Tibial artery (tissue), 4 donors: ENCODE results near the gene TIE1.

Experiments
- DNase-seq, 2 donors: peaks; one replicate each; pipeline ENCODE4 v3.0.0-alpha.2; 2019
- H3K27ac ChIP-seq, 2 donors: fragments of 200-600 bp; sonication (generic) in 1 of 2; 1 replicate in 1 of 2; 2 replicates in 1 of 2; pipeline ENCODE4 v1.5.1; 2018 to 2019; ENCODE audit warnings: mild to moderate bottlenecking in 1 of 2
- H3K27me3 ChIP-seq, 2 donors: fragments of 200-600 bp; sonication (generic) in 1 of 2; one replicate each; pipeline versions ENCODE4 v1.5.1 to v1.6.0; 2016 to 2019
- H3K36me3 ChIP-seq, 3 donors: fragments of 200-600 bp; sonication (generic) in 2 of 3; one replicate each; pipeline ENCODE4 v1.5.1; 2016 to 2019; ENCODE audit warnings: mild to moderate bottlenecking in 2 of 3
- H3K4me1 ChIP-seq, 4 donors: fragments of 200-600 bp; sonication (generic) in 2 of 4; 1 replicate in 3 of 4; 2 replicates in 1 of 4; pipeline ENCODE4 v1.5.1; 2016 to 2019
- H3K4me3 ChIP-seq, 2 donors: fragments of 200-600 bp; sonication (generic) in 1 of 2; 1 replicate in 1 of 2; 2 replicates in 1 of 2; pipeline ENCODE4 v1.5.1; 2018 to 2019; ENCODE audit warnings: mild to moderate bottlenecking in 2 of 2
- H3K9me3 ChIP-seq, 3 donors: fragments of 200-600 bp; sonication (generic) in 1 of 3; one replicate each; pipeline ENCODE4 v1.5.1; 2016 to 2019
- intact Hi-C: fragments of 100-400 bp; cut with DNase I; formaldehyde crosslinking; loops from one replicate; pipeline ENCODE4 v1.15.0; 2023; ENCODE audit warnings: low total_unique reads
- TF ChIP-seq, protein P1 (sequence below), 2 experiments: fragments of 200-600 bp in 1 of 2; fragments of 450-650 bp in 1 of 2; IDR thresholded peaks; one replicate each; pipeline ENCODE4 v1.5.1; 2017 to 2019; ENCODE audit warnings: antibody characterized with exemption in 2 of 2, mild to moderate bottlenecking in 1 of 2, moderate library complexity in 1 of 2

The TIE1 gene

GRCh38 chr1:43363283-43363934 is 62.6 kb downstream of the TIE1 start:
- no peak for DNase-seq
- Histone ChIP-seq H3K4me3 (no peak overlapping the region), H3K9me3 (no peaks in the 10 kb centered on the region), H3K27ac (no peak overlapping the region), H3K4me1 (peaks cover 0 to 28% (median 23%) of the 10 kb centered on the region in 4 donors), H3K27me3 (no peaks in the 10 kb centered on the region), H3K36me3 (peaks cover 29 to 55% (median 37%) of the 10 kb centered on the region in 3 donors)
- TF ChIP-seq, protein P1, sequence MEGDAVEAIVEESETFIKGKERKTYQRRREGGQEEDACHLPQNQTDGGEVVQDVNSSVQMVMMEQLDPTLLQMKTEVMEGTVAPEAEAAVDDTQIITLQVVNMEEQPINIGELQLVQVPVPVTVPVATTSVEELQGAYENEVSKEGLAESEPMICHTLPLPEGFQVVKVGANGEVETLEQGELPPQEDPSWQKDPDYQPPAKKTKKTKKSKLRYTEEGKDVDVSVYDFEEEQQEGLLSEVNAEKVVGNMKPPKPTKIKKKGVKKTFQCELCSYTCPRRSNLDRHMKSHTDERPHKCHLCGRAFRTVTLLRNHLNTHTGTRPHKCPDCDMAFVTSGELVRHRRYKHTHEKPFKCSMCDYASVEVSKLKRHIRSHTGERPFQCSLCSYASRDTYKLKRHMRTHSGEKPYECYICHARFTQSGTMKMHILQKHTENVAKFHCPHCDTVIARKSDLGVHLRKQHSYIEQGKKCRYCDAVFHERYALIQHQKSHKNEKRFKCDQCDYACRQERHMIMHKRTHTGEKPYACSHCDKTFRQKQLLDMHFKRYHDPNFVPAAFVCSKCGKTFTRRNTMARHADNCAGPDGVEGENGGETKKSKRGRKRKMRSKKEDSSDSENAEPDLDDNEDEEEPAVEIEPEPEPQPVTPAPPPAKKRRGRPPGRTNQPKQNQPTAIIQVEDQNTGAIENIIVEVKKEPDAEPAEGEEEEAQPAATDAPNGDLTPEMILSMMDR (IDR thresholded peaks at IDR 0.05), result no peak
- intact Hi-C loops, result loop anchor here (10.0 kb wide), 1 partner anchor 189 kb away; the partner anchor contains the start of genes CFAP57 and EBNA1BP2

DNA sequence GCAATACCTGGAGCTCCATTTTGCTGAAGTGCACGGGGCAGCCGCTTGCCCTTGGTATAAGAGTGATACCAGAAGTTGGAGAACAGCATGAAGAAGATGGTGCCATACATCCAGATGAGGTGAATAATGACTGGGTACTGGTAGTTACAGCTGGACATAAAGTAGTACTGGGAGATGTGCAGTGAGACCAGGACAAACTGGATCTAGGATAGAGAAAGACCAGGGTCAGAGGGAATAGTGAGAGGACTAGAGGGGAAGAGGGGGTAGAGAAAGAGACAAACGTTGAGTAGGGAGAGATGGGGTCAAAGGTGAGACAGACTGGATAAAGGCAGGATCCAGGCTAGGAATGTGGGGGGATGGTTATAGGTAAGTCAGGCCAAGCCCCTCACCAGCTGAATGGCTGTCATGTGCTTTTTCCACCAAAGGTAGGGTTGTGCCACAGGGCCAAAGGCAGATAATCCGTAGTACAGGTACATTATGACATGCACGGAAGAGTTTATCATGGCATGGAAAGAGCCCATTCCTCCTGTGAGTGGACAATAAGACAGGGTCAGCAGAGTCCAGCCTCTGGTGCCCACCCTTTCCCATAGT is 63.2 kb downstream of the TIE1 start:
- DNase-seq, result no peak
- intact Hi-C loops, result loop anchor here (10.0 kb wide), 1 partner anchor 189 kb away; the partner anchor contains the start of genes CFAP57 and EBNA1BP2
- Histone ChIP-seq H3K9me3 (no peaks in the 10 kb centered on the region), H3K4me1 (peaks cover 0 to 30% (median 26%) of the 10 kb centered on the region in 4 donors), H3K36me3 (peaks cover 29 to 55% (median 37%) of the 10 kb centered on the region in 3 donors), H3K27me3 (no peaks in the 10 kb centered on the region), H3K27ac (no peak overlapping the region), H3K4me3 (no peak overlapping the region)
- TF ChIP-seq, protein P1 (IDR thresholded peaks at IDR 0.05), result no peak

GRCh38 chr1:43365678-43366077 is 64.9 kb downstream of the TIE1 start:
- intact Hi-C loops, result loop anchor here (10.0 kb wide), 1 partner anchor 191 kb away; the partner anchor contains the start of genes CFAP57 and EBNA1BP2
- no peak overlapping the region for H3K4me3 ChIP-seq

DNA sequence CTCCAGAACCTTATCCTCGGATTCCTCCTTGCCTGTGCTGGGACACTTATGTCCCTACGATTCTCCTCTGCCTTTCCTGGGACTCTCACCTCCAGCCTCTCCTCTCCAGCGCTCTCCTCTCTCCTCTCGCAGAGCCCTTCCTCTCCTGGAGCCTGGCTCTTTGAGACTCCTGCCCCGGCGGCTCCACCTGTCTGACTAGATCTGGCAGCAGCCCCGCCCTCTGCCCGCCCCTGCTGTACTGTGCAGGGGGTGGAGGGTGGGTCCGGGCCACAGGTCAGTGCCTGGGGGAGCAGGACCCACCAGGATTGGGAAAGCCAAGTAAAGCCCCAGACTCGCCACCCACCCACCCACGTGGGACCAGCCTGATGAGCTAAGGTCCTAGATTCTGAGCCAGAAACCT is 65.4 kb downstream of the TIE1 start:
- Histone ChIP-seq H3K27me3 (no peaks in the 10 kb centered on the region), H3K4me3 (peak overlapping the region in 1 of 2 donors; percentile 96), H3K36me3 (peaks cover 29 to 47% (median 35%) of the 10 kb centered on the region in 3 donors), H3K4me1 (peaks cover 0 to 32% (median 27%) of the 10 kb centered on the region in 4 donors), H3K9me3 (no peaks in the 10 kb centered on the region), H3K27ac (peak overlapping the region; percentile 93 to 97)
- peak in 1 of 2 donors; percentile 24 for DNase-seq
- intact Hi-C loops, result loop anchor here (10.0 kb wide), 1 partner anchor 191 kb away; the partner anchor contains the start of genes CFAP57 and EBNA1BP2
- TF ChIP-seq, protein P1 (IDR thresholded peaks at IDR 0.05), result no peak

More at GRCh38 chr1:43365678-43366077, 64.9 kb downstream of the TIE1 start:
- Histone ChIP-seq H3K27me3 (no peaks in the 10 kb centered on the region), H3K4me1 (peaks cover 0 to 32% (median 27%) of the 10 kb centered on the region in 4 donors), H3K9me3 (no peaks in the 10 kb centered on the region), H3K36me3 (peaks cover 29 to 52% (median 37%) of the 10 kb centered on the region in 3 donors), H3K27ac (peak overlapping the region in 1 of 2 donors; percentile 93)
- TF ChIP-seq, protein P1 (IDR thresholded peaks at IDR 0.05), result no peak
- no peak for DNase-seq

DNA sequence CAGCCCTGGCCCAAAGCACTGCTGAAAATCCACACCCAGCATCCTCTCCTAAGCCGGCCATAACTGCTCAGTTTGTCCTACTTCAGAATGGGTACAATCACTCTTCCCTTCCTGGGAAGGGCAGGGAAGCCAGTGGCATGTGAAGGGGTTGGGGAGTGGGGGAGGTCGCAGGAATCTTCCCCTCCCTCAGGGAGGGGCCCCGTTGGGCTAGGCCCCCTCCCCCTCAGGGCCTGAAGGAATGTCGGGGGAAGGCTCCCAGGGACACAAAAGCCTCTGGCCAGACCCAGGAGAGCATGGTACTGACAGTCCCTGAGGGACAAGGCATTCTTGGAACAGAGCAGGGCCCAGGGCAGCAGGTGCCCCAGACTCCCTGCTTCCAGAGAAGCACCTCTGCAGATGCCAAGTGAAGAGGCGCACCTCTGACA is 65.8 kb downstream of the TIE1 start:
- intact Hi-C loops, result loop anchor here (10.0 kb wide), 1 partner anchor 192 kb away; the partner anchor contains the start of genes CFAP57 and EBNA1BP2
- no peaks in the 10 kb centered on the region for H3K9me3 ChIP-seq
- peaks cover 29 to 42% (median 31%) of the 10 kb centered on the region in 3 donors for H3K36me3 ChIP-seq
- DNase-seq, result no peak
- H3K4me1 ChIP-seq, result peaks cover 0 to 32% (median 27%) of the 10 kb centered on the region in 4 donors
- TF ChIP-seq, protein P1 (IDR thresholded peaks at IDR 0.05), result no peak
- H3K27me3 ChIP-seq, result no peaks in the 10 kb centered on the region
- peak overlapping the region; percentile 77 to 96 for H3K4me3 ChIP-seq
- peak overlapping the region; percentile 93 to 97 for H3K27ac ChIP-seq
